HepG2 (cell line): ENCODE data around the gene MRFAP1L1. TPM values are rescaled to one million over a fixed set of nuclear protein-coding genes. Genes with fewer than 3 reads are reported as not detected.

Source experiments
- HNF4G ChIP-seq, 2 experiments: sonication (generic) in 1 of 2; formaldehyde crosslinking in 1 of 2; IDR thresholded peaks; 2 replicates each; pipeline versions ENCODE4 v1.4.0 to v1.6.1; 2011 to 2020; ENCODE audit warnings: borderline replicate concordance in 2 of 2, low read depth in 2 of 2, mild to moderate bottlenecking in 2 of 2, low read length in 1 of 2, missing genetic modification reagents in 1 of 2, moderate library complexity in 1 of 2
- IKZF1 ChIP-seq: fragments of 450-650 bp; IDR thresholded peaks from 2 replicates; pipeline ENCODE4 v1.7.1; 2016
- SAP130 ChIP-seq: IDR thresholded peaks from 2 replicates; pipeline ENCODE4 v1.6.1; 2016; ENCODE audit warnings: low read depth
- ZMAT3 ChIP-seq: sonication (generic); formaldehyde crosslinking; conservative IDR thresholded peaks from 2 replicates; pipeline ENCODE4 v1.7.0; 2021; ENCODE audit warnings: missing genetic modification reagents
- ZNF564 ChIP-seq: sonication (generic); formaldehyde crosslinking; IDR thresholded peaks from 2 replicates; pipeline ENCODE4 v1.8.1; 2023; ENCODE audit warnings: mild to moderate bottlenecking, missing genetic modification reagents
- ZSCAN31 ChIP-seq: sonication (generic); formaldehyde crosslinking; IDR thresholded peaks from 2 replicates; pipeline ENCODE4 v1.5.0; 2020; ENCODE audit warnings: low read depth, mild to moderate bottlenecking, missing genetic modification reagents
- polyA plus RNA-seq, 8 experiments: library from polyadenylated mRNA; depleted of rRNA in 3 of 8; stranded (reverse) in 7 of 8; unstranded in 1 of 8; fragments of >200 nt; fragmentation: Illumina TruSeq in 4 of 8; extraction: Trizol in 4 of 8; gene quantifications; 2 replicates each; pipeline versions ENCODE4 v1.2.1 to v1.2.3, GENCODE V29; 2011 to 2016; ENCODE audit warnings: low read depth in 4 of 8, missing spikeins in 1 of 8, mixed read lengths in 1 of 8; ENCODE audit not compliant: insufficient read depth in 1 of 8
- total RNA-seq, 5 experiments: library from RNA; depleted of rRNA; stranded (reverse); fragments of >200 nt; fragmentation: Illumina TruSeq; extraction: Trizol; gene quantifications; 2 replicates each; pipeline ENCODE4 v1.2.3, GENCODE V29; 2016; ENCODE audit warnings: low read depth in 1 of 5
- TF ChIP-seq, protein P1 (sequence below): IDR thresholded peaks from 2 replicates; pipeline ENCODE4 v1.6.1; 2016; ENCODE audit warnings: low read depth
- TF ChIP-seq, protein P2 (sequence below): sonication (generic); formaldehyde crosslinking; IDR thresholded peaks from 2 replicates; pipeline ENCODE4 v1.4.0; 2020; ENCODE audit warnings: mild to moderate bottlenecking, missing genetic modification reagents, borderline replicate concordance
- TF ChIP-seq, protein P3 (sequence below): sonication (generic); formaldehyde crosslinking; IDR thresholded peaks from 2 replicates; pipeline ENCODE4 v1.8.1; 2022; ENCODE audit warnings: low read depth, mild to moderate bottlenecking, missing genetic modification reagents
- TF ChIP-seq, protein P4 (sequence below): sonication (generic); formaldehyde crosslinking; IDR thresholded peaks from 2 replicates; pipeline ENCODE4 v1.5.0; 2020; ENCODE audit warnings: missing genetic modification reagents, mild to moderate bottlenecking, borderline replicate concordance

Gene MRFAP1L1
- total and polyA plus RNA-seq, 2 of the 13 experiments (the other 11 are each of a cell fraction or from before 2014, with no cell fraction given) = 44.8 to 76.6 TPM

DNA sequence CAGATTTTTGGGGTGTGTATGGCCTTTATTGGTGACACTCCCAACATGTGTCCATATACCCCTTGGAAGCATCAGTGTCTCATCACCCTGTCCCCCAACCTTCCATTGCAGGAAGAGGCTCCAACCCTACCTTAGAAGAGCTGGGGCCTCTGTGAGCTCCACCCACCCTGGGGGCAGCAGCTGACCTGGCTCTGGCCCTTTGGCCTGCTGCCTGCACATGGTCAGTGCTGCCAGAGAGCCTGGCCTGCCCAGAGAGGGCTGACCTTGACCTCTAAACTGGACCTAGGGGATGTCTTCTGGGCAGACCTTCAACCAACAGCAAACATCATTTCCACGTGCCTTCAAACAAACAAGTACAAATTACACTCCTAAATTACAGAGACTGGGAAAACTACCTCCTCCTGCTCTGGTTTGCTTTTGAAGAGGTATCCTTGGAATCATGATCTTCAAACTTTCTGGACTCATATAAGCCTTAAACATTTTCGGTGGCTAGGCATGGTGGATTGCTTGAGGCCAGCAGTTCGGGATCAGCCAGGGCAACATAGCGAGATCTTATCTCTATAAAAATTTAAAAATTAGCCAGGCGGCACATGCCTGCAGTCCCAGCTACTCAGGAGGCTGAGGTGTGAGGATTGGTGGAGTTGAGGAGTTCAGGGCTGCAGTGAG is 45.6 kb upstream of the MRFAP1L1 start (continued):
- TF ChIP-seq ZSCAN31 (peak; percentile 86), ZNF564 (CRISPR knock-in tag) (0 out of 2 replicates have a peak, but pooled peaks have one; percentile 43), ZMAT3 (peak; percentile 61; the same call in 1 of the 2 replicates), SAP130 (CRISPR knock-in tag) (peak; percentile 96), HNF4G (IDR thresholded peaks at IDR 0.05; ENCODE audit: borderline replicate concordance, low read depth, low read length) (peak; percentile 81), HNF4G (CRISPR knock-in tag; IDR thresholded peaks at IDR 0.05; ENCODE audit: borderline replicate concordance, low read depth) (peak; percentile 90), IKZF1 (no peak)
- TF ChIP-seq, protein P1, sequence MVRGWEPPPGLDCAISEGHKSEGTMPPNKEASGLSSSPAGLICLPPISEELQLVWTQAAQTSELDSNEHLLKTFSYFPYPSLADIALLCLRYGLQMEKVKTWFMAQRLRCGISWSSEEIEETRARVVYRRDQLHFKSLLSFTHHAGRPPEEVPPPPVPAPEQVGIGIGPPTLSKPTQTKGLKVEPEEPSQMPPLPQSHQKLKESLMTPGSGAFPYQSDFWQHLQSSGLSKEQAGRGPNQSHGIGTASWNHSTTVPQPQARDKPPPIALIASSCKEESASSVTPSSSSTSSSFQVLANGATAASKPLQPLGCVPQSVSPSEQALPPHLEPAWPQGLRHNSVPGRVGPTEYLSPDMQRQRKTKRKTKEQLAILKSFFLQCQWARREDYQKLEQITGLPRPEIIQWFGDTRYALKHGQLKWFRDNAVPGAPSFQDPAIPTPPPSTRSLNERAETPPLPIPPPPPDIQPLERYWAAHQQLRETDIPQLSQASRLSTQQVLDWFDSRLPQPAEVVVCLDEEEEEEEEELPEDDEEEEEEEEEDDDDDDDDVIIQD (CRISPR knock-in tag) = 0 out of 2 replicates have a peak, but pooled peaks have one; percentile 25
- TF ChIP-seq, protein P2, sequence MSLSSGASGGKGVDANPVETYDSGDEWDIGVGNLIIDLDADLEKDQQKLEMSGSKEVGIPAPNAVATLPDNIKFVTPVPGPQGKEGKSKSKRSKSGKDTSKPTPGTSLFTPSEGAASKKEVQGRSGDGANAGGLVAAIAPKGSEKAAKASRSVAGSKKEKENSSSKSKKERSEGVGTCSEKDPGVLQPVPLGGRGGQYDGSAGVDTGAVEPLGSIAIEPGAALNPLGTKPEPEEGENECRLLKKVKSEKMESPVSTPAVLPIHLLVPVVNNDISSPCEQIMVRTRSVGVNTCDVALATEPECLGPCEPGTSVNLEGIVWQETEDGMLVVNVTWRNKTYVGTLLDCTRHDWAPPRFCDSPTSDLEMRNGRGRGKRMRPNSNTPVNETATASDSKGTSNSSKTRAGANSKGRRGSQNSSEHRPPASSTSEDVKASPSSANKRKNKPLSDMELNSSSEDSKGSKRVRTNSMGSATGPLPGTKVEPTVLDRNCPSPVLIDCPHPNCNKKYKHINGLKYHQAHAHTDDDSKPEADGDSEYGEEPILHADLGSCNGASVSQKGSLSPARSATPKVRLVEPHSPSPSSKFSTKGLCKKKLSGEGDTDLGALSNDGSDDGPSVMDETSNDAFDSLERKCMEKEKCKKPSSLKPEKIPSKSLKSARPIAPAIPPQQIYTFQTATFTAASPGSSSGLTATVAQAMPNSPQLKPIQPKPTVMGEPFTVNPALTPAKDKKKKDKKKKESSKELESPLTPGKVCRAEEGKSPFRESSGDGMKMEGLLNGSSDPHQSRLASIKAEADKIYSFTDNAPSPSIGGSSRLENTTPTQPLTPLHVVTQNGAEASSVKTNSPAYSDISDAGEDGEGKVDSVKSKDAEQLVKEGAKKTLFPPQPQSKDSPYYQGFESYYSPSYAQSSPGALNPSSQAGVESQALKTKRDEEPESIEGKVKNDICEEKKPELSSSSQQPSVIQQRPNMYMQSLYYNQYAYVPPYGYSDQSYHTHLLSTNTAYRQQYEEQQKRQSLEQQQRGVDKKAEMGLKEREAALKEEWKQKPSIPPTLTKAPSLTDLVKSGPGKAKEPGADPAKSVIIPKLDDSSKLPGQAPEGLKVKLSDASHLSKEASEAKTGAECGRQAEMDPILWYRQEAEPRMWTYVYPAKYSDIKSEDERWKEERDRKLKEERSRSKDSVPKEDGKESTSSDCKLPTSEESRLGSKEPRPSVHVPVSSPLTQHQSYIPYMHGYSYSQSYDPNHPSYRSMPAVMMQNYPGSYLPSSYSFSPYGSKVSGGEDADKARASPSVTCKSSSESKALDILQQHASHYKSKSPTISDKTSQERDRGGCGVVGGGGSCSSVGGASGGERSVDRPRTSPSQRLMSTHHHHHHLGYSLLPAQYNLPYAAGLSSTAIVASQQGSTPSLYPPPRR (CRISPR knock-in tag) = peak; percentile 96
- TF ChIP-seq, protein P3, sequence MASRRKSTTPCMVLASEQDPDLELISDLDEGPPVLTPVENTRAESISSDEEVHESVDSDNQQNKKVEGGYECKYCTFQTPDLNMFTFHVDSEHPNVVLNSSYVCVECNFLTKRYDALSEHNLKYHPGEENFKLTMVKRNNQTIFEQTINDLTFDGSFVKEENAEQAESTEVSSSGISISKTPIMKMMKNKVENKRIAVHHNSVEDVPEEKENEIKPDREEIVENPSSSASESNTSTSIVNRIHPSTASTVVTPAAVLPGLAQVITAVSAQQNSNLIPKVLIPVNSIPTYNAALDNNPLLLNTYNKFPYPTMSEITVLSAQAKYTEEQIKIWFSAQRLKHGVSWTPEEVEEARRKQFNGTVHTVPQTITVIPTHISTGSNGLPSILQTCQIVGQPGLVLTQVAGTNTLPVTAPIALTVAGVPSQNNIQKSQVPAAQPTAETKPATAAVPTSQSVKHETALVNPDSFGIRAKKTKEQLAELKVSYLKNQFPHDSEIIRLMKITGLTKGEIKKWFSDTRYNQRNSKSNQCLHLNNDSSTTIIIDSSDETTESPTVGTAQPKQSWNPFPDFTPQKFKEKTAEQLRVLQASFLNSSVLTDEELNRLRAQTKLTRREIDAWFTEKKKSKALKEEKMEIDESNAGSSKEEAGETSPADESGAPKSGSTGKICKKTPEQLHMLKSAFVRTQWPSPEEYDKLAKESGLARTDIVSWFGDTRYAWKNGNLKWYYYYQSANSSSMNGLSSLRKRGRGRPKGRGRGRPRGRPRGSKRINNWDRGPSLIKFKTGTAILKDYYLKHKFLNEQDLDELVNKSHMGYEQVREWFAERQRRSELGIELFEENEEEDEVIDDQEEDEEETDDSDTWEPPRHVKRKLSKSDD (CRISPR knock-in tag) = peak; percentile 93
- TF ChIP-seq, protein P4, sequence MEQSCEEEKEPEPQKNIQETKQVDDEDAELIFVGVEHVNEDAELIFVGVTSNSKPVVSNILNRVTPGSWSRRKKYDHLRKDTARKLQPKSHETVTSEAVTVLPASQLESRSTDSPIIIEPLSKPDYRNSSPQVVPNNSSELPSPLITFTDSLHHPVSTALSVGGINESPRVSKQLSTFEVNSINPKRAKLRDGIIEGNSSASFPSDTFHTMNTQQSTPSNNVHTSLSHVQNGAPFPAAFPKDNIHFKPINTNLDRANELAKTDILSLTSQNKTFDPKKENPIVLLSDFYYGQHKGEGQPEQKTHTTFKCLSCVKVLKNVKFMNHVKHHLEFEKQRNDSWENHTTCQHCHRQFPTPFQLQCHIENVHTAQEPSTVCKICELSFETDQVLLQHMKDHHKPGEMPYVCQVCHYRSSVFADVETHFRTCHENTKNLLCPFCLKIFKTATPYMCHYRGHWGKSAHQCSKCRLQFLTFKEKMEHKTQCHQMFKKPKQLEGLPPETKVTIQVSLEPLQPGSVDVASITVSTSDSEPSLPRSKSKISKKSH (CRISPR knock-in tag) = peak; percentile 71; the same call in 1 of the 2 replicates
